ENCODE data around the gene BPHL.
"Not testable (repeated sequence)": the region's sequence is repeated elsewhere in the genome, so short reads cannot be mapped to it uniquely, and the experiment has no call there.

BPHL gene

GRCh38 chr6:3183066-3183465, 64.6 kb downstream of the BPHL start:
- DNase-seq, result no peak

GRCh38 chr6:3186974-3187382, 68.5 kb downstream of the BPHL start:
- DNase-seq, result no peak

GRCh38 chr6:3188262-3188661, 69.8 kb downstream of the BPHL start:
- no peak for DNase-seq

- DNase-seq, result not testable (repeated sequence)
Observed at GRCh38 chr6:3189192-3189591, 70.7 kb downstream of the BPHL start.

- DNase-seq, result no peak
Observed at GRCh38 chr6:3190056-3190455, 71.5 kb downstream of the BPHL start.

- no peak for DNase-seq
Observed at GRCh38 chr6:3190779-3191178, 72.3 kb downstream of the BPHL start.

GRCh38 chr6:3193102-3193849, 74.8 kb downstream of the BPHL start:
- DNase-seq, result no peak

- no peak for DNase-seq
Observed at GRCh38 chr6:3194535-3195419, 76.3 kb downstream of the BPHL start.

GRCh38 chr6:3195420-3195694, 76.8 kb downstream of the BPHL start:
- DNase-seq, result no peak

GRCh38 chr6:3195695-3196497, 77.4 kb downstream of the BPHL start:
- DNase-seq, result no peak

- DNase-seq, result no peak
Observed at GRCh38 chr6:3196770-3197169, 78.3 kb downstream of the BPHL start.

- not testable (repeated sequence) for DNase-seq
Observed at GRCh38 chr6:3197734-3198133, 79.2 kb downstream of the BPHL start.

- DNase-seq, result no peak
Observed at GRCh38 chr6:3199382-3199781, 80.9 kb downstream of the BPHL start.

GRCh38 chr6:3200682-3201081, 82.2 kb downstream of the BPHL start:
- DNase-seq, result no peak

- DNase-seq, result no peak
Observed at GRCh38 chr6:3201388-3201787, 82.9 kb downstream of the BPHL start.

Measured in CD4-positive, alpha-beta T cell treated with Interleukin-4 for 1 hour (primary cell).